Stimulated activated CD4-positive, alpha-beta T cell treated with anti-CD3 and anti-CD28 coated beads, Interleukin-1b, Interleukin-23, amount 100 ng/mL, for 1 hour (primary cell): Measurements from ENCODE around the gene ABCG1.
"Not testable (repeated sequence)": the region's sequence is repeated elsewhere in the genome, so short reads cannot be mapped to it uniquely, and the experiment has no call there.

Source experiments
- DNase-seq, 2 donors: peaks; one replicate each; pipeline ENCODE4 v3.0.0-alpha.2; 2020; ENCODE audit warnings: low read depth in 2 of 2

Gene ABCG1

GRCh38 chr21:42289926-42290325 lies 71.0 kb downstream of the ABCG1 start:
- no peak for DNase-seq

DNA sequence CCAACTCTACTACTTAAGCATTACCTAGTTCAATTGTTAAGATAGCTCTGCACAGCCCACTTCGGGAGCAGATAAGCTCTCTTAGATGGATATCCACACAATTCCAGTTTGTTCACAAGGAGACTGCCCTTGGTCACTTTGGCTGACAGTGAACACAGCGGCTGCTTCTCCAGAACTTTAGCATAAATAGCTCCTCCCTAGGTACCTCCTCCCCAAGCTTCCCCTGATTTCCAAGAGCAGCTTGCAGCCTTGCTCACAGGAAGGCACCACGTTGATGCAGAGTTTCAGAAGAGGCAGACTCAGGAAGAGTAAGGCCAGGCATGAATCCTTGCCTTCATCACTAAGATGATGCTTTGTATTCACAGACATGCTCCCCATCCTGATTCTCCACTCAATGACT lies 71.6 kb downstream of the ABCG1 start:
- DNase-seq, result no peak

DNA sequence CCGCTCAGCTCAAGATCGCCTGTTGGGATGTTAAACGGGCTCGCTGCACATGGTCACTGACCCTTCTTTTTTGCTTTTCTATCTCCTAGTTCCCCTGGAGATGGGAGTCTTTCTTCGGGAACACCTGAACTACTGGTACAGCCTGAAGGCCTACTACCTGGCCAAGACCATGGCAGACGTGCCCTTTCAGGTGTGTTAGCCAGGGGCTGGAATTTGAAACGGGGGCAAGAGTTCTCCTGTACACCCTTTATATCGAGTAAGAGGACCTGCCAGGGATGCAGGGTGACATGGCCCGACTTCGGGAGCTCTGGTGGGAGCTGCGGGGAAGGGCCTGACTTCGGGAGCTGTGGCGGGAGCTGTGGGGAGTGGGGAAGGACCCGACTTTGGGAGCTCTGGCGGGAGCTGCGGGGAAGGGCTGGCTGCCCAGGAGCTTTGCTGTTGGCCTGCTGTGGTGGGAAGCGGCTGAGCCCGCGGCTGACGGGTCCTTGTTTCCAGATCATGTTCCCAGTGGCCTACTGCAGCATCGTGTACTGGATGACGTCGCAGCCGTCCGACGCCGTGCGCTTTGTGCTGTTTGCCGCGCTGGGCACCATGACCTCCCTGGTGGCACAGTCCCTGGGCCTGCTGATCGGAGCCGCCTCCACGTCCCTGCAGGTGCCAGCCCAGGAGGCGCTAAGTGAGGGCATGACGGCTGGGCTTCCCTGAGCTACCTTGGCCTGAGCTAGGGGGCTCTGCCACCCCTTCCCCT lies 72.2 kb downstream of the ABCG1 start:
- DNase-seq, result no peak

- DNase-seq, result no peak
These were observed 73.0 kb downstream of the ABCG1 start for GRCh38 chr21:42291751-42292562.

DNA sequence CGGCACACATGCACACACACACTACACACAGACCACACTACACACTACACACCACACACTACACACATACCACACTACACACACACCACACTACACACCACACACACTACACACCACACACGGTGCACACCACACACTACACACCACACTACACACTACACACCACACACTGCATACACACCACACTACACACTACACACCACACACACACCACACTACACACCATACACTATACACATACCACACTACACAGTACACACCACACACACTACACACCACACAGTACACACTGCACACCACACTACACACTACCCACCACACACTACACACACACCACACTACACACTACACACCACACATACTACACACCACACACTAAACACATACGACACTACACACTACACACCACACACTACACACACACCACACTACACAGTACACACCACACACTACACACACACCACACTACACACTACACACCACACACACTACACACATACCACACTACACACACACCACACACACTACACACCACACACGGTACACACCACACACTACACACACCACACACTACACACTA lies 73.7 kb downstream of the ABCG1 start:
- DNase-seq, result not testable (repeated sequence)

GRCh38 chr21:42293649-42294272 lies 74.8 kb downstream of the ABCG1 start:
- no peak for DNase-seq

- DNase-seq, result no peak
These were observed 75.4 kb downstream of the ABCG1 start for GRCh38 chr21:42294273-42294880.

DNA sequence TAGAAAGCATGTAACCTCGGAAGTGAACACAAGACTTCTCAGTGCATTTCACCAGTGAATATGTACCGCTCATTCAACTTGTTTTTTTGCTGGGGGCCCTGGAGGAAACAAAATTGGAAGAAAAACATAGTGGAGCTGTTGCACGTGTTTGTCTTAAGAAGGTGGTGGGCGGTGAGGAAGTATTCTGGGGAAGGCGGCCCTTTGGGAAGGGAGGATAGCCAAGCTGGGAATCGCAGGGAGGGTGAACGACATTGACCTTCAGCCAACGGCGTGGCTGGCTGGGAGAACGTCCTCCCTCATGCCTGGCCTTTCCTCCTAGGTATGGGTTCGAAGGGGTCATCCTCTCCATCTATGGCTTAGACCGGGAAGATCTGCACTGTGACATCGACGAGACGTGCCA lies 76.9 kb downstream of the ABCG1 start:
- no peak for DNase-seq

DNA sequence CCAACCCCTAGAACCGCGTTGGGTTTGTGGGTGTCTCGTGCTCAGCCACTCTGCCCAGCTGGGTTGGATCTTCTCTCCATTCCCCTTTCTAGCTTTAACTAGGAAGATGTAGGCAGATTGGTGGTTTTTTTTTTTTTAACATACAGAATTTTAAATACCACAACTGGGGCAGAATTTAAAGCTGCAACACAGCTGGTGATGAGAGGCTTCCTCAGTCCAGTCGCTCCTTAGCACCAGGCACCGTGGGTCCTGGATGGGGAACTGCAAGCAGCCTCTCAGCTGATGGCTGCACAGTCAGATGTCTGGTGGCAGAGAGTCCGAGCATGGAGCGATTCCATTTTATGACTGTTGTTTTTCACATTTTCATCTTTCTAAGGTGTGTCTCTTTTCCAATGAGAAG lies 77.6 kb downstream of the ABCG1 start:
- DNase-seq, result no peak

DNA sequence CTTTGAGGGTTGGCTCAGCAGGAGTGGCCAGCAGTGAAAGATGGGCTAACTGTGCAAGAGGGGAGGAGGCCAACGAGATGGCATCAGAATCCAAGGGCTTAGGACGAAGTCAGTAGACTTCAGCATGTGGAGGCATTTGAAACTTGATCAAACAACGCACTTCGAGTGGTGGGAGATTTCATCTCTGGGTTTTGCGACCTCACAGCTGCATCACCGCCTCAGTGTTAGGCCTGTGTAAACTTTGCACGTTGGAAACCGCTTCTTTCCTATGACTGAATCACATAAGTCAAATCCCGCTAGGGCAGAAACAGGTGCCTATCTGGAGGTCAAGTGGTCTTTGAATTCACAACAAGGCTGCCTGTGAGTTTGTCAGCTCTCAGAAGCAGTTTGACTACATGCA lies 78.4 kb downstream of the ABCG1 start:
- no peak for DNase-seq

DNA sequence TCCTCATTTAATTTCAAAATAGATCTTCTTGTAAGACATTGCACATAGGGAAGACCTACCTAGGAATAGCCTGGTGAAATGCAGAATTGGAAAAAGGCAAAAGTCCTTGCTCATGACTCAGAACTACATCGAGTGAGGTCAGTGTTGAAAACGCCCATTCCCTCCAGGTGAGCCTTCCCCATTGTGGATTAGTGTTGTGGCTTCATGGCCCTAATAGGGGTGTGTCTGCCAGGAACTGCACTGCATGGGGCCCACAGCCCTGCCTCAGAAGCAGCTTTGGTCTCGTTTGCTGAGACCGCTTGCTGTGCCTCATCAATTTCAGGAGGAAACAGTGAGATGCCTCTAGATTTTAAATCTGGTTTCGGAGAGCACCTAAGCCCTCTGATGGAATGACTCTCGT lies 79.3 kb downstream of the ABCG1 start:
- DNase-seq, result no peak

DNA sequence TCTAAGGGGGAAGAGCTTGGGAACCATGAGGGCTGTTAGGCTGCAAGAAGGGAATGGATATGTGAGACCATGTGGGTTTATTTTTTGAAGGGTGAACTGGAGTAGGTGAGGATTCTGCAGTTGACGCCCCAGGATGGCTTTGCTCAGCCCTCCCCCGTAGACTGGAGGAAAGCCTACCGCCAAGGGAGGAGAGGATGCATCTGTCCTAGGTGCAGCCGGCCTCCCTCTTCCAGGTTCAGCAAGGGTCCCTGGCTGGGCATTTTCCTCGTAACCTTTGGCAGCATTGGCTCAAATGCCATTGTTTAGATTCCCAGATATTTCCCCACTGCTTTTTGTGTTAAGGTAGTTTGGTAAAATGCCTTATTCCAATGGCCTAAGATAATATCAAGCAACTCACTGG lies 79.7 kb downstream of the ABCG1 start:
- no peak for DNase-seq

GRCh38 chr21:42299324-42300044 lies 80.5 kb downstream of the ABCG1 start:
- DNase-seq, result no peak

GRCh38 chr21:42300045-42300583 lies 81.2 kb downstream of the ABCG1 start:
- DNase-seq, result no peak

DNA sequence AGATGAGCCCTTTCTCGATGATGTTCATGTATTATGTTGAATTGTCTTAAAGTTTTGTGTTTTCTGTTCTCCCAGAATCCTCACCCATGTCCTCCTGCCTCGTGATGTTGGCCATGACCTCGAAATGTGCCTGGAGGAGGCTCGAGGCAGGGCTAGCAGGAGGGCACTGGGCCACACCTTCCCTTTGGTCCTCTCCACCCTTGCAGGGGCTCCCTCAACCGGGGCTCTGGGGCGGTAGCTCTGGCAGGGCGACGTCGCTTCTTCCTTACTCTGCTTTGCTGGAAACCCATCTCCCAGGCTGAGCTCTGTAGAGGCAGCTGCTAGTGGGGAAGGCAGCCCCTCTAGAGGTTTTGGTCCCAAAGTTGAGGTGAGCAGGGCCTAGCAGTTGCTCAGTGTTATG lies 82.0 kb downstream of the ABCG1 start:
- no peak for DNase-seq

DNA sequence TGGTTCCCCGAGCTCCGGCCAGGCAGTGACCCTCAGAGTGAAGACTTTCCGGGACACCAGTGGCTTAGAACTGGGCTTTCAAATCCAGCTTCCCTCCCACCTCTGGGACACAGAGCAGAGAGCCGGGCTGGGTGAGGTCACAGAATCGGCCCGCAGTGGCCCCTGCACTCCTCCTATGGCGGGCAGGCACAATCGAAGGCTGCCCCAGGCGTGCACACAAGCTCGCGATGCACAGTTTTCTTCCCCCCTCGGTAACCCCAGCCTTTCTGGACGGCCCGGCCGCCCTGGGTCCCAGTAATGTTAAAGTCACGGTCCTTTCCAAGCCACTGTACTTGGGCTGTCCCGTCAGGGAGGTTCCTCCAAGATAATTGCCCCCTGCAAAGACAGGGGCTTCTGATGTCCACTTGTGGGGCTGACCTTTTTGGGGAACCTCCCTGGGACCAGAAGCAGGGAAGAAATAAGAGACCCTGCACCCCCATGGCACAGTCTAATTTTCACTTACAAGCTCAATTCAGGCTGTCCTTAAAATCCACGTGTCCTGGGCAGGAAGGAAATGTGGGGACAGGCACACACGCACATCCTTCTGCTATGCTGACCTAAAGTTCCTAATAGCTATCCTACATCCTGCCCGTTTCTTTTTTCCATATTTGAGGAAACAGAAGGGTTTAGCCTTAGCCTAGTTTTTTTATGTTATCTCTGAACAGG lies 82.6 kb downstream of the ABCG1 start:
- DNase-seq, result no peak

- no peak for DNase-seq
These were observed 83.2 kb downstream of the ABCG1 start for GRCh38 chr21:42302076-42302650.

GRCh38 chr21:42302794-42303193 lies 83.9 kb downstream of the ABCG1 start:
- no peak for DNase-seq

- no peak for DNase-seq
These were observed 84.5 kb downstream of the ABCG1 start for GRCh38 chr21:42303443-42303842.
